Cardiac muscle cell (in vitro differentiated cells and primary cell): ENCODE measurements around the gene ACTL7A. TPM values are rescaled to one million over a fixed set of nuclear protein-coding genes. Genes with fewer than 3 reads are reported as not detected.

Experiments
- DNase-seq, 2 donors: peaks; one replicate each; pipeline versions ENCODE4 v3.0.0 to v3.0.0-alpha.2; 2010 to 2017; ENCODE audit warnings: low read depth in 1 of 2, low spot score in 1 of 2
- H3K27ac ChIP-seq: fragments of 200-600 bp; sonication (generic); 2 replicates; pipeline ENCODE4 v1.5.1; 2016
- H3K27me3 ChIP-seq: fragments of 200-600 bp; sonication (generic); 2 replicates; pipeline ENCODE4 v1.6.0; 2016; ENCODE audit warnings: control low read depth
- H3K36me3 ChIP-seq: fragments of 200-600 bp; sonication (generic); 2 replicates; pipeline ENCODE4 v1.5.1; 2016; ENCODE audit warnings: control low read depth
- H3K4me1 ChIP-seq: fragments of 200-600 bp; sonication (generic); 2 replicates; pipeline ENCODE4 v1.8.1; 2017; ENCODE audit warnings: low read depth, mild to moderate bottlenecking, mixed run types
- H3K4me3 ChIP-seq: fragments of 200-600 bp; sonication (generic); 2 replicates; pipeline ENCODE4 v1.5.1; 2016; ENCODE audit warnings: mild to moderate bottlenecking
- H3K9me3 ChIP-seq: fragments of 200-600 bp; sonication (generic); 2 replicates; pipeline ENCODE4 v1.5.1; 2017; ENCODE audit warnings: low read depth, mild to moderate bottlenecking, control low read depth
- CTCF ChIP-seq: IDR thresholded peaks from 2 replicates; pipeline ENCODE4 v1.5.1; 2012; ENCODE audit warnings: low read depth, mild to moderate bottlenecking, low read length
- polyA plus RNA-seq: library from polyadenylated mRNA; unstranded; fragments of >200 nt; fragmentation: Nextera tagmentation; extraction: Ambion mirVana; gene quantifications from 2 replicates; pipeline ENCODE4 v1.2.1, GENCODE V29; 2016
- total RNA-seq: library from RNA; depleted of rRNA; stranded (reverse); fragments of >200 nt; gene quantifications from 2 replicates; pipeline ENCODE4 v1.2.3, GENCODE V29; 2016

Gene ACTL7A
- total RNA-seq = not detected in 2 replicates
- polyA plus RNA-seq = not detected in 2 replicates

GRCh38 chr9:108861997-108862396 is at the start of gene ACTL7A:
ACTL7A (plus strand) TSS chr9:108862266; CDS start chr9:108862323, 57 bp downstream.
- Histone ChIP-seq H3K27me3 (no peaks in the 10 kb centered on the region), H3K9me3 (no peaks in the 10 kb centered on the region), H3K27ac (no peak within 1 kb of the TSS), H3K36me3 (no peaks in the 10 kb centered on the region), H3K4me3 (no peak within 1 kb of the TSS), H3K4me1 (no peaks in the 10 kb centered on the region)
- no peak for TF ChIP-seq CTCF
- no peak for DNase-seq

- Histone ChIP-seq H3K4me3 (no peak overlapping the region), H3K36me3 (no peaks in the 10 kb centered on the region), H3K27me3 (no peaks in the 10 kb centered on the region), H3K4me1 (no peaks in the 10 kb centered on the region), H3K27ac (no peak overlapping the region), H3K9me3 (no peaks in the 10 kb centered on the region)
- no peak for DNase-seq
- TF ChIP-seq CTCF = no peak
Measured at GRCh38 chr9:108812396-108813025, 49.6 kb upstream of the ACTL7A start.

- DNase-seq = peak in 1 of 2 donors; percentile 48
- TF ChIP-seq CTCF = peak; percentile 41
- no peaks in the 10 kb centered on the region for H3K9me3 ChIP-seq
- H3K36me3 ChIP-seq = no peaks in the 10 kb centered on the region
- H3K27ac ChIP-seq = no peak overlapping the region
- no peaks in the 10 kb centered on the region for H3K27me3 ChIP-seq
- H3K4me3 ChIP-seq = no peak overlapping the region
- H3K4me1 ChIP-seq = no peaks in the 10 kb centered on the region
Measured at GRCh38 chr9:108813951-108814601, 48.0 kb upstream of the ACTL7A start.

GRCh38 chr9:108815156-108815555 is 46.9 kb upstream of the ACTL7A start:
- no peak for TF ChIP-seq CTCF
- no peak overlapping the region for H3K4me3 ChIP-seq
- H3K9me3 ChIP-seq = no peaks in the 10 kb centered on the region
- H3K36me3 ChIP-seq = no peaks in the 10 kb centered on the region
- DNase-seq = no peak
- no peak overlapping the region for H3K27ac ChIP-seq
- H3K4me1 ChIP-seq = no peaks in the 10 kb centered on the region
- no peaks in the 10 kb centered on the region for H3K27me3 ChIP-seq

- TF ChIP-seq CTCF = no peak
- no peaks in the 10 kb centered on the region for H3K27me3 ChIP-seq
- H3K4me1 ChIP-seq = no peaks in the 10 kb centered on the region
- peak in 1 of 2 donors; percentile 21 for DNase-seq
- H3K27ac ChIP-seq = no peak overlapping the region
- H3K36me3 ChIP-seq = no peaks in the 10 kb centered on the region
- H3K9me3 ChIP-seq = no peaks in the 10 kb centered on the region
- no peak overlapping the region for H3K4me3 ChIP-seq
Measured at GRCh38 chr9:108816037-108816436, 46.0 kb upstream of the ACTL7A start.
